ENCODE measurements around the gene FBF1.

The FBF1 gene

DNA sequence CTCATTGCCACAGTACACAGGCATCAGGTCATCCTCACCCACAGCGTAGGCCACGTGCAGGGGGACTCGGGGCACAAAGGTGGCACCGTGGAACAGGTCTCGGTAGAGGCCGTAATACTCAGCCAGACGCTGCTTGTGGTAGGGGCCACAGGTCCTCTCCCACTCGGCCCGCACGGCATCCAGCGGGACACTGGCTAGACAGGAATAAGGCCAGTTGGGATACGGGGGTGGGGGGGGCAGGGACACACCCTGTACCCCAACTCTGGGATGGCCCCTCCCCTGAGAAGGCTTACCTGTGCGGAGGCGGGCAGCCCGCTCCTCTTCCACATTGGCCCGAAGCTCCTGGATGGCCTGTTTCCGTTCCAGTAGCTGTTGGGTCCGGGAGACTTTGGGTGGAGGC lies 39.1 kb downstream of the FBF1 start:
- Histone ChIP-seq H3K79me2 (ENCODE audit: insufficient read depth, low read length) (peaks cover 32% of the 10 kb centered on the region), H3F3A (ENCODE audit: low read depth) (peaks cover 5% of the 10 kb centered on the region), H3K9me3 (ENCODE audit: insufficient read depth, low read depth, low read length) (no peaks in the 10 kb centered on the region), H3K4me3 (ENCODE audit: low read length, poor library complexity, severe bottlenecking) (no peak overlapping the region), H3K27me3 (ENCODE audit: insufficient read depth, low read length, poor library complexity, severe bottlenecking) (no peaks in the 10 kb centered on the region), H3K9me2 (replicated peaks; ENCODE audit: low read depth, low read length) (no peaks in the 10 kb centered on the region), H3K4me2 (ENCODE audit: low read depth, low read length, poor library complexity, severe bottlenecking) (no peak overlapping the region), H2AFZ (ENCODE audit: low read length) (no peak overlapping the region), H3K36me3 (ENCODE audit: insufficient read depth, low read length) (peaks cover 28% of the 10 kb centered on the region; the same call in 1 of the 2 replicates), H4K20me1 (ENCODE audit: insufficient read depth, low read length, poor library complexity, severe bottlenecking) (peaks cover 6% of the 10 kb centered on the region), H3K9ac (ENCODE audit: low read depth, low read length, poor library complexity, severe bottlenecking) (no peak overlapping the region), H3K4me1 (ENCODE audit: insufficient read depth, low read length, poor library complexity, severe bottlenecking) (peaks cover 28% of the 10 kb centered on the region)
- TF ChIP-seq EZH2phosphoT487 (IDR thresholded peaks at IDR 0.05; ENCODE audit: borderline replicate concordance) = no peak
- TF ChIP-seq, protein P1, sequence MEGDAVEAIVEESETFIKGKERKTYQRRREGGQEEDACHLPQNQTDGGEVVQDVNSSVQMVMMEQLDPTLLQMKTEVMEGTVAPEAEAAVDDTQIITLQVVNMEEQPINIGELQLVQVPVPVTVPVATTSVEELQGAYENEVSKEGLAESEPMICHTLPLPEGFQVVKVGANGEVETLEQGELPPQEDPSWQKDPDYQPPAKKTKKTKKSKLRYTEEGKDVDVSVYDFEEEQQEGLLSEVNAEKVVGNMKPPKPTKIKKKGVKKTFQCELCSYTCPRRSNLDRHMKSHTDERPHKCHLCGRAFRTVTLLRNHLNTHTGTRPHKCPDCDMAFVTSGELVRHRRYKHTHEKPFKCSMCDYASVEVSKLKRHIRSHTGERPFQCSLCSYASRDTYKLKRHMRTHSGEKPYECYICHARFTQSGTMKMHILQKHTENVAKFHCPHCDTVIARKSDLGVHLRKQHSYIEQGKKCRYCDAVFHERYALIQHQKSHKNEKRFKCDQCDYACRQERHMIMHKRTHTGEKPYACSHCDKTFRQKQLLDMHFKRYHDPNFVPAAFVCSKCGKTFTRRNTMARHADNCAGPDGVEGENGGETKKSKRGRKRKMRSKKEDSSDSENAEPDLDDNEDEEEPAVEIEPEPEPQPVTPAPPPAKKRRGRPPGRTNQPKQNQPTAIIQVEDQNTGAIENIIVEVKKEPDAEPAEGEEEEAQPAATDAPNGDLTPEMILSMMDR (conservative IDR thresholded peaks at IDR 0.05; ENCODE audit: low read length) = no peak

DNA sequence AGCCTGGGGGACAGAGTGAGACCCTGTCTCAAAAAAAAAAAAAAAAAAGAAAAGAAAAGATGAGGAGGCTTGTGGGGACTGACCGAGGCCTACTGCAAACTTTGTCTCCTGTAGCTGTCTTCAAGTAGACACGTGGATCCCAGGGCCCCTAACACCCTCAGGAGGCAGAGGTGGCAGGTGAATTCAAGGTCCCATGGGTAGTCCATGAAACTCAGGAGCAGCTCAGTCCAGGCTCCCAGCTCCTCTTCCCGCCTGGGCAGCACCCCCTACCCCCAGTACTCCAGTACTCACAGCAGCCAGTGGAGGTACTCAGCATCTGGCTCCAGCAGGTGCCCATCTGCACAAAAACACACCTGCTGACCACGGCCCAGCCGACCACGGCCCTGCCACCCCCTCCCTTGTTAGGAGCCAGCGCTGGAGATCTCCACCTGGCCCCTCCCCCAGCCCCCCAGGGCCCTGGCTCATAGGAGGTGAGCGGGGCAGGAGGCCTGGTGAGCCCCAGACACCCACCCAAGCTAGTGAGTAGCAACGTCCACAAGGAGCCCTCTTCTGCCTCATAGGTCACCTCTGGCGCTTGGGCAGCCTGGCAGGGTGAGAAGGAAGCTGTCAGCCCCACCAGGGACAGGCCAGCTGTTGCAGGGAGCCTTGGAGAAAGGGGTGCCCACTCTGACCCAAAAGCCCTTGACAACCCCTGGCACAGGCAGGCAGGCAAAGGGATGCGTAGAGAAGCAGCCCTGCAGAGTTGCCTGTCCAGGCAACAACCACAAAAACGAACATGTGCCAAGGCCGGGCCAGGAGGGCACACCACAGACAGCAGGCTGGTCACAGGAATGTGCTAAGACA lies 39.9 kb downstream of the FBF1 start:
- H3K36me3 ChIP-seq (ENCODE audit: insufficient read depth, low read length) = peaks cover 28% of the 10 kb centered on the region; the same call in 1 of the 2 replicates

DNA sequence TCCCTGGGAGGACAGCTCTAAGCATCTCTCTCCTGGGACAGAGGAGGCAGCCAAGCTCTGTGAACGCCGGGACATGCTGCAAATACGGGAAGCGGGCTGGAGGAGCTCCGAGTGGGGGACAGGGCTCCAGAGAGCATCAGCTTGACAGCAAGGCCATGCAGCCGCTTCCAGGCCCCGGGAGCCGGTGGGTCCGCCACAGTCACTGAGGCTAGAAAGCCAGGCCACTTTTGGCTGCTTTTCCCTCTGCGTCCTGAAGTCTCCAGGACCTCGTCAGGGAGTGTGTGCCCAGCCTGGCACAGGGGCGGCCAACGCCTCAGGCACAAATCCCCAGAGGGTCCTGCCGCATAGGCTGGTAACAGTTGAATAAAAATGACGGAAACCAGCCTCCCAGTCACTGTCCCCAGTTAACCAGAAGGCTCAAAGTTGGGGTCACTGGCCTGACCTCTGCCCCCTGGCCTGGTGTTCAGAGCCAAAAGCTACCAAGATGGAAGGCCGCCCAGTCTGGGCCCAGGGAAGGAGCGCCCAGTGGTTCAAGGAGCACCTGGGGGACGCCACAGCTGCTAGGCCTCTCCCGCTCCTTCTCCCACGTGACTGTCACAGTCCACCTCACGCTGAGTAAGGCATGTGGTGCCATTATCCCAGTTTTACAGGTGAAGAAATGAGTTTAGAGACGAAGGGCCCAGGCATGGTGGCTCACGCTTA lies 40.9 kb downstream of the FBF1 start:
- Histone ChIP-seq H3K36me3 (ENCODE audit: insufficient read depth, low read length) (peaks cover 28% of the 10 kb centered on the region; the same call in 1 of the 2 replicates), H3F3A (ENCODE audit: low read depth) (peaks cover 5% of the 10 kb centered on the region), H4K20me1 (ENCODE audit: insufficient read depth, low read length, poor library complexity, severe bottlenecking) (peaks cover 6% of the 10 kb centered on the region), H3K4me1 (ENCODE audit: insufficient read depth, low read length, poor library complexity, severe bottlenecking) (peaks cover 30% of the 10 kb centered on the region), H3K27me3 (ENCODE audit: insufficient read depth, low read length, poor library complexity, severe bottlenecking) (no peaks in the 10 kb centered on the region), H3K4me3 (ENCODE audit: low read length, poor library complexity, severe bottlenecking) (no peak overlapping the region), H2AFZ (ENCODE audit: low read length) (no peak overlapping the region), H3K9me2 (replicated peaks; ENCODE audit: low read depth, low read length) (no peaks in the 10 kb centered on the region), H3K9ac (ENCODE audit: low read depth, low read length, poor library complexity, severe bottlenecking) (no peak overlapping the region), H3K9me3 (ENCODE audit: insufficient read depth, low read depth, low read length) (no peaks in the 10 kb centered on the region), H3K79me2 (ENCODE audit: insufficient read depth, low read length) (peaks cover 48% of the 10 kb centered on the region), H3K4me2 (ENCODE audit: low read depth, low read length, poor library complexity, severe bottlenecking) (no peak overlapping the region)
- no peak for TF ChIP-seq EZH2phosphoT487 (IDR thresholded peaks at IDR 0.05; ENCODE audit: borderline replicate concordance)
- TF ChIP-seq, protein P1 (conservative IDR thresholded peaks at IDR 0.05; ENCODE audit: low read length) = no peak

More for the DNA sequence above, 39.9 kb downstream of the FBF1 start:
- H3K27me3 ChIP-seq (ENCODE audit: insufficient read depth, low read length, poor library complexity, severe bottlenecking) = no peaks in the 10 kb centered on the region
- no peak overlapping the region for H3K9ac ChIP-seq (ENCODE audit: low read depth, low read length, poor library complexity, severe bottlenecking)
- no peak overlapping the region for H3K4me3 ChIP-seq (ENCODE audit: low read length, poor library complexity, severe bottlenecking)
- H2AFZ ChIP-seq (ENCODE audit: low read length) = no peak overlapping the region
- peaks cover 5% of the 10 kb centered on the region for H3F3A ChIP-seq (ENCODE audit: low read depth)
- H3K9me3 ChIP-seq (ENCODE audit: insufficient read depth, low read depth, low read length) = no peaks in the 10 kb centered on the region
- peaks cover 25% of the 10 kb centered on the region for H3K4me1 ChIP-seq (ENCODE audit: insufficient read depth, low read length, poor library complexity, severe bottlenecking)
- no peaks in the 10 kb centered on the region for H3K9me2 ChIP-seq (replicated peaks; ENCODE audit: low read depth, low read length)
- no peak for TF ChIP-seq EZH2phosphoT487 (IDR thresholded peaks at IDR 0.05; ENCODE audit: borderline replicate concordance)
- TF ChIP-seq, protein P1 (conservative IDR thresholded peaks at IDR 0.05; ENCODE audit: low read length) = no peak
- peaks cover 6% of the 10 kb centered on the region for H4K20me1 ChIP-seq (ENCODE audit: insufficient read depth, low read length, poor library complexity, severe bottlenecking)
- peaks cover 38% of the 10 kb centered on the region for H3K79me2 ChIP-seq (ENCODE audit: insufficient read depth, low read length)
- no peak overlapping the region for H3K4me2 ChIP-seq (ENCODE audit: low read depth, low read length, poor library complexity, severe bottlenecking)
